CD4-positive, alpha-beta T cell treated with Interleukin-6 at 100 ng/mL for 8 hours (primary cell): ENCODE results near the gene PXYLP1.

ENCODE experiments used
- DNase-seq: peaks from one replicate; pipeline ENCODE4 v3.0.0-alpha.2; 2020; ENCODE audit warnings: mixed read lengths, low spot score

Gene PXYLP1

DNA sequence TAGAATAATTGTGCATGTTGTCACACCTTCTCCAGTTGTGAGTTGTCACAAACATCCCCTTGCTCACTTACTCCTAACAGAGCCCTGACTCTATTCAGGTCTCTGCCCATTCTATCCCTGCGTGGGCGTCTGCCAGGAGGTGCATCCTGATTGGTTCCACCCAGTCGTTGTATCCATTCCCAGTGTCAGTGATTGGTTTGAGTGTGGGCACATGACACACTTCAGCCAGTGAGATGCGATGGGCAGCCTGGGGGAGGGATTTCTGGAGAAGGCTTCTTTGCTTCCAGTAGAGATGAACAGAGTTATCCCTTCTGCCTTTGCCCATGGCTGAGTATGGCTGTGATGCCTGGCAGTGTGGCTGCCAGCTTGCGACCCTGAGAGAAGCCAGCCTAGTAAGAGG is 18.7 kb downstream of the PXYLP1 start:
- DNase-seq: no peak

DNA sequence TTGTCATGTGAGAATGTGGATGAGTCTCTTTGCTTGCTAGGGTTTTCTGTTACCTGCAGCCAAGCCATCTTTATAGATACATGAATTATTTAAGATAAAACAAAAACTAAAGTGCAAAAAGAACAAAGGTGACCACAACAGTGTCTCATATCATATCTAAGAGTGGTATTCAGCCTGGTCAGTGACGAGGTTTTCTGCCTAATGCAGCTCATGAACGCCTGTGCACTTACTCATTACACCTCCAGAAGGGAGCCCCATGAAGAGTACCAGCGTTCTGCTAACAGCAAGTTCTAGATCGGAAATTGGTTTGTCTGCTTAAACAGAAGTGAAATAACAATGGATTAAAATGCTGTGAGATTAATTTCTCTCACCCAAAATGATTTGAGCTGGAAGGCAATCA is 19.2 kb downstream of the PXYLP1 start:
- DNase-seq: no peak

DNA sequence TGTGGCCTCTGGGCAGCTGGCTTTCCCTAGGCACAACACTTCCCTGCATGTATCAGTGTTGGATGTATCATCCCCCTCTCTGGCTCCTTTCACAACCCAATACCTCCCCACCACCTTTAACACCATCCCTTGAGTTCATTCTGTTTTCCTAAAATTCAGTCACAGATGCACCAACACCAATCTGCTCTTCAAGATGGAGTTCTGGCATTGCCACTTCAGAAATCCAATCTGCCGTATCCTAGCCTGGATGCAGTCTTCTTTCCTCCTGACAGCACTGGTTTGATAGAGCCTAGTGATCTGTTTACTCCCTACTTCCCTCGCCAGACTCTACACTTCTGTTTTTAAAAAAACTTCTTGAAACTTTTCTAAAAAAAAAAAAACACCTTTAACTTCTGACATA is 21.7 kb downstream of the PXYLP1 start:
- no peak for DNase-seq

DNA sequence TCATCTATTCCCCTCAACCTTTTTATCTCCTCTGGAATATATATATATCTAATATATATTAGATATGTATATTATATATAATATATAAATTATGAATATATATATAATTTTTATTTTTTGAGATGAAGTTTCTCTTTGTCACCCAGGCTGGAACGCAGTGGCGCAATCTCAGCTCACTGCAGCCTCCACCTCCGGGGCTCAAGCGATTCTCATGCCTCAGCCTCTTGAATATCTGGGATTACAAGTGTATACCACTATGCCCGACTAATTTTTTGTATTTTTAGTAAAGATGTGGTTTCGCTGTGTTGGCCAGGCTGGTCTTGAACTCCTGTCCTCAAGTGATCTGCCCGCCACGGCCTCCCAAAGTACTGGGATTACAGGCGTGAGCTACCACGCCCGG is 22.2 kb downstream of the PXYLP1 start:
- no peak for DNase-seq

DNA sequence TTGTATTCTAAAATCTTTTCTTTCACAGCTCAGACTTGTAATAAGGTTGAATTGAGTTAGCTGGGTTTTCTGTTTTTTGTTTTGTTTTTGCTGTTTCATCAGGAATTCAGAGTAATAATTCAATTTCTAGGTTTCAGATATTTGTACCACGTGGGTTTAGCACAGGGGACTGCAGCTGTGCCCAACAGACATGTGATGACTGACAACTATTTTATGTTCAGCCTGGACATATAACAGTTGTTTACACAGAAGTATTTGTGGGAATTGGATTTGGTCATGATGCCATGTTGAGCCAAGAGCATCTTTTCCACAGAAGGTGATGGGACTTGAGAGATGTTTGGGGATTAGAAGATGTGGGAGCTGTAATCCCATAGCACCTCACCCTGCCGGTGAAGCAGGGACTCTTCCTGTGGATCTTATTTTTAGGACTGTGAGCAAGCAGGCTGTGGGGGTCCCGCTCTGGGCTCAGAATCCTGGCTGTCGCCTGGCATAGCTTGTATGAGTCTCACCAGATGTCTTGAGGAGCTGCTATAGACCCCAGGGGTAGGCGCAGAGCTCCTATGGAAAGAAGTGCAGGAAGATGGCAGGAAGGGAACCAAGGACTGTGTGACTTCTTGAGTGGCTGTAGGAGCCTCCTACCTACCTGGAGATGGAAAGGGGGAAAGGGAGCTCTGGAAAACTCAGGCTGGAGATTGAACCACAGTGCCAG is 23.7 kb downstream of the PXYLP1 start:
- no peak for DNase-seq

DNA sequence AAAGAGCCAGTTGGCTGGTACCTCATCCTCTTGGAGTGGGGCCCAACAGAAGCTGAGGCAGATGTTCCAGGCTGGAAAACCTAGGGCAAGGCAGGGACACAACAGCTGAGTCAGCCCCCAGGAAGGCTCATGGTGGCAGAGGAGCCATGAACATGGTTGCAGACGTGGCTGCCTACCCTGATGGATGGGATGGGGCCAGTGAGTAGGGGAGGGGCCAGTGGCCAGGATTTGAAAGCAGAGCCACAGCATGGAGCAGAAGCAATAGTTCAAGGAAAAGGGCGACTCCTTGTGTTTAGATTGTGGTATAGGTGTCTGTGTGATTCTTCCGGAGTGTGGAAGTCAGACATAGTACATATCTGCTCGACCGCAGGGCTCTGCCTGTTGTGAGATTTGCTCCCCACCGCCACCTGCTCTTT is 24.2 kb downstream of the PXYLP1 start:
- peak; percentile 71 for DNase-seq

DNA sequence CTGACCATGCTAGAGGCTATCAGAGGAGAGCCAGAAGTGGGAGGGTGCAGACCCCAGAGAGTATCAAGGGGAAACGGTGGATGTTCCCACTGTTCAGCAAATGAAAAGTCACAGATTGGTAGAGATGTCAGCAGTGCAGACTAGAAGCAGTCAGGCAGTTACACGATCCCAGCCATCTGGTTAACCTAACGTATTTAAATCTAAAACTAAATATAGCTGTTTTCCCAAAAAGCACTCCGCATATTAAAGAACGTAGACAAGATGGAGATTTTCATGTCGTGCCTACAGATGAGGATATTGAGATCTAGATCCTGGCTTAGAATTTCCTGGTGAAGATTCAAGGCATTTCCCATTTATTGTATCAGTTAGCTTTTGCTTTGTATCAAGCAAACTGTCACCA is 25.2 kb downstream of the PXYLP1 start:
- no peak for DNase-seq

DNA sequence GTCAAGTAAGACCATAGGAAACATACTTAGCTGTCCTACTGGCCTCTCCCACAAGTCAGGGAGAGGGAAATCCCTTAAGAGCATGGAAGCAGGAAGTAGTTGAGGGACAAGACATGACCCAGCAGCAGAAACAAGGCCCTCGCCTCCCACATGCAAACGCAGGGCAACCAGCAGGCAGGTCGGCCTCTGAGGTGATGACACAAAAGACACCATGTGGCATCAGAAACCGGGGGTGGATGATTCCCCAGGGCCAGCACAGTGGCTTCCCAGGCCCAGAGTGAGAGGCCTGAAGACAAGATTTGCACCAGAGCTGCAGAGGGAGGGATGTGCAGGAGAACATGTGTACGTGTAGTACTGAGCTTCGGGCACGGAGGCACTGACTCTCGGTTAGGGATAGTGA is 26.3 kb downstream of the PXYLP1 start:
- no peak for DNase-seq

DNA sequence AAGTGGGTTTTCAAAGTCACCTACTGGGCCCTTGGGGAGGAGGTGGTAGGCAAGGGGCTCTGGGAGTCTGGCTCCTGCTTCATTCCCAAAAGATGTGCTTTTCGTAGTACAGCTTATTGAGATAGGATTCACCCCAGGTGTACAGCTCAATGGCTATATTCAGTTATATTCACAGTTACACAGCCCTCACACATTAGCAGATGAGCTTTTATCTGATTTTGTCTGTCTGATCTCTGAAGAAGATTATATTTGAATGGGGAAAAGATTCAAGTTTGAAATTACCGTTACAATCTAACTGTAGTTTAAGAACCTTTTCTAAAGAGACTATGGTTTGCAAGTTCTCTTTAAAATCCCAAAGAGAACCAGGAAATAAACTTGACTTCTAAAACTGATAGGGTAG is 27.3 kb downstream of the PXYLP1 start:
- no peak for DNase-seq

DNA sequence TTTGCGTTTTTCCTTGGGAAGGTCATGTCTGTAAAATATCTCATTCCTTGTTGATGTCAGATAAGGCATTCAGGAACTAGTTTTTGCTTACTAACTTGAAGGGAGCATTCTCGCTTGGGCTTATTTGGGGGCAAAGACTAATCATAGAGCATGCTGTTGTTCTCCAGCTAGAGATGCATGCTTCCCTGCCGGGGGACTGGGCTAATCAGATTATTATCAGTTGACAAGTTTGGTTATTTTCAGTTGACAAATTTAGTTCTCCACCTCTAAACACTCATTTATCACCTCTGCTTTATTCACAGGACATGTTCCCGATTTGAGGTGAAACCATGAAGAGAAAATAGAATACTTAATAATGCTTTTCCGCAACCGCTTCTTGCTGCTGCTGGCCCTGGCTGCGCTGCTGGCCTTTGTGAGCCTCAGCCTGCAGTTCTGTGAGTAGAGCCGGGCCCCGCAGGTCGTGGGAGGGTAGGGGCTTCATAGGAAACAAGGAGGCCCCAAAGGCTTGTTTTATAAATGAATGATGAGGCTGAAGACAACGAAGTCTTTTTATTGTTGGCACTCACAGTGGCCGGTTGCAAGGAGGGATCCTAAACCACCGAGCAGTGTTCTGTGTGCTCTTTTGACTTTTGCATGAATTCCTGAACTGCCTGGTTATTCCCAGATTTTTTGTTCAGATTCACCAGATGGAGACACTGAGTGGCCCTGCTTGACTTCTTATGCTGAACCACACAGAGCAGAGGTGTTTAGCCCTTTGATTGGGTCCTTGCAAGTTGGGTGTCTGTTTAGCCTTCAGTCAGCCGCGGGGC is 28.4 kb downstream of the PXYLP1 start:
- no peak for DNase-seq

DNA sequence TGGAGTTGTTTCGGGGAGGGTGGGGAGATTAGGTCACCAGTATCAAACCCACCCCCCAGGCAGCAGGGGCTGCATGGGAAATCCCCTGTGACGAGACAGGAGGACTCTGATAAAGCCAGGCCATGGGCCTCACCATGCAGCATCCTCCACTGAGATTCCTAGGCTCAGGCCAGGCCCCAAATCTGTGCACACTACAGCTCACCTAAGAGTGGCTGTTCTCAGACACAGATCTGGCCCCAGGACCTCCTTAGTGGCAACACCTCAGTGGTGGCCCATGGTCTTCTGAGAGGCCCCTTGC is 29.0 kb downstream of the PXYLP1 start:
- DNase-seq: no peak

DNA sequence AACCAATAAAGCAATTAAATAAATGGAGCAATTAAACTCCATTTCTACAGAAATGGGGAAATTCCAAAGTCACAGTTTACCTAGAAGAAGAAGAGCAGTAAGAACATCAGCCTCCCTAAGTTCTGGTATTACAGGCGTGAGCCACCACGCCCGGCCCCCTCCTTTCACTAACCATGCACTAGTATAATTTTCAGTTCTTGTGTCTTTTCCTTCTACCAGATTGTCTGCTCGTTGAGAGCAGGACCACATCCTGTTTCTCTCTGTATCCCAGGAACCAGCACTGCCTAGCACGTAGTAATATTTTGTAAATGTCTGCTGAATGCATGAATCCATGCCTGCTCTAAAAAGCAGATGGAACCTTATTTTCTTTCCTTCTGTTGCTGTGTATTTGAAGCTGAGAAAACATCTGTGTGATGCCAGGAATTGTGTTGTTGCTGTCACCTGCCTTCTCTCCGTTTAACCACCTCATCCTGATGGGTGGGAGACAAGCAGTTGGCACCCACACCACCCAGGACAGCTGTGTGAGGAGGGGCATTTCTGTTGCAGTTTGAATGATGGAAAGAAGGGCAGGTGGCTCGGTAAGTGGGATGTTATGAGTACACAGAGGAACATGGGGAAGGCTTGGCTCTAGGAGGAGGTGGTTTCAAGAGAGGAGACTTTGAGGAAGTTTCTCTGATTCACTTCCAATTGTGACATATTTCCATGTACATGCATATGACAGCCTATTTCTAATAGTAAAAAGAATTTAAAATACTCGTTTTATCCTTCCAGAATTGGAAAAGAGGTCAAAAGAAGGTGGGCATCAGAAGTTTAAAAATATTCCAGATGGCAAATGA is 30.1 kb downstream of the PXYLP1 start:
- DNase-seq: no peak

DNA sequence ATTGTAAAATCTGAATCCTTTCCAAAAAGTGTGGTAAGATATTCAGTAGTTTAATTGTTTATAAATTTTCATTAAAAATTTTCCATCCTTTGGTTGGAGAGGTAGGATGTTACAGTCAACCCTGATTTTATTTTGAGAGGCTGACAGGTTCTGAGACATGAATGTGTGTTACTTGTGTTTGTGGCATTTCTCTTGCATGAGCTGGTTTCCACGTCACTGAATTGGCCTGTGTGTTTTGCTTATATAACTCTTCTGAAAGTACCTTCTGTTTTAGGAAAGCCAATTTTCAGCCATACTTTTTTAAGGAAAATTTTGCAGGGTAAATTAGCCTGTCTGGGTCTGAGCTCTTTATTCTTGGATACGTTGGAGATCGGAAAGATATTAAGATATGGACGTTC is 30.7 kb downstream of the PXYLP1 start:
- no peak for DNase-seq

DNA sequence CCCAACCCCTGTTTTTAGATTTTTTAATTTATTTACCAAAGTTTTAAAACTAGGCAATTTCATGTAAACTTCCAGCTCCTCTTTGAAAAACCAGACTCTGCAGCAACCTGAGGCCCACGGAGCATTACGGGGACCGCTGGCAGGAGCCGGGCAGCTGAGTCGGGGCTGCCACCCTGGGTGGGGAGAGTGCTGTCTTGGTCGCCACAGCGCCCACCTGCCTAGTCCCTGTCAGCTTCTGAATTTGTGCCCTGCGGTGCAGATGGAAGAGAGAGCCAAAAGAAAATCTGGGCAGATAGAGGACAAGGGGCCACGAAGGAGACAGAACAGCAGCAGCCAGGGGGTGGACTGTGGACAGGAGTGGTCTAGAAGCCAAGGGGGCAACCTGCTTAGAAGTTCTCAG is 34.6 kb downstream of the PXYLP1 start:
- no peak for DNase-seq

DNA sequence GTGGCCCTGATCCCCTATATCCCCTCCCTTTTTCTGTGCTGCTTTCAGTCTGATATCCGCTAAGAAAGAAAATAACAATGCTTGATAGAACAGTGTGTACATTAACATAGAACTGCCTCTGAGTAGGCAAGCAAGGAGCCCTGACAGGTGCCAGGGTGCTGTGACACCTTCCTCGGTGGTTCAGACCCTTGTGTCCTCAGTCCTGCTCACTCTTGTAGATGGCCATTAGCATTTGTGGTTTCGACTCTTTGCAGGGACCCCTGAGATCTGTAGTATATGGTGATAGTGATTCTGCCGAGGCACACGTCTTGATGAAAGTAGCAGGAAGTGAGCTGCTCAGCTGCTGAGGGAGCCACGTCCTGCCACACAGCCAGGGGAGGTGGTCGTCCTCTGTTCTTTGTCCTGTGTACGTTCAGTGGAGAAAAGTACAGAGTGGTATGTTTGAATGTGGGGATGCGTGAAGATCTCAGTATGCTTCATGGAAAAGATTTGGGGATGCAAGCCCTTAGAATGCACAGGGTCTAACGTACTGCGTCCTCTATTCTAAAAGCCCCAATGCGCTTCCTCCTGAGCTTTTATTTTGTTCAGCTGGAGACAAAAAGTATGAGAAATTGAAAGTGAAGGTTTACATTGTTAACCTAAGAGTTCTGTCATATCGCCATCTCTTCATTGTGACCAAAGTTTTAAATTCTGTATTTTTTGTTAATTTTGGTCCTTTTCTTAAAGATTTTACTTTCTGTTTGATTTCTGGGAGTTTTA is 35.4 kb downstream of the PXYLP1 start:
- peak; percentile 64 for DNase-seq

DNA sequence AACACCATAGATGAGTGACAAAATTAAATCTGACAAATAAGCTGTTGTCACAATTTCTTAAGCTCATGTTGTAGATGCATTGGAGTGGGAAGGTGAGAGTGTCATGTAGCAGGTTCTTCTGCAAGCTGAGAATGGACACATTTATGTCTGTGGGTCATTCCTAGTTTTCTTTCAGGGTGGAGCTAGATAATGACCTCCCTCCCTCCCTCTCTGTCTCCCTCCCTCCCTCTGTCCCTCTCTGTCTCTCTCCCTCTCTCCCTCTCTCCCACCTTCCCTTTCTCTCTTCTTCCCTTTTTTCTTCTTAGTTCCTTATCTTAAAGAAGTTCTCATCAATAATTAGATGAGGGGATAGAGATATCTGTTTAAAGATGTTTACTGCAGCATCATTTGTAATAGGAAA is 36.0 kb downstream of the PXYLP1 start:
- DNase-seq: no peak

DNA sequence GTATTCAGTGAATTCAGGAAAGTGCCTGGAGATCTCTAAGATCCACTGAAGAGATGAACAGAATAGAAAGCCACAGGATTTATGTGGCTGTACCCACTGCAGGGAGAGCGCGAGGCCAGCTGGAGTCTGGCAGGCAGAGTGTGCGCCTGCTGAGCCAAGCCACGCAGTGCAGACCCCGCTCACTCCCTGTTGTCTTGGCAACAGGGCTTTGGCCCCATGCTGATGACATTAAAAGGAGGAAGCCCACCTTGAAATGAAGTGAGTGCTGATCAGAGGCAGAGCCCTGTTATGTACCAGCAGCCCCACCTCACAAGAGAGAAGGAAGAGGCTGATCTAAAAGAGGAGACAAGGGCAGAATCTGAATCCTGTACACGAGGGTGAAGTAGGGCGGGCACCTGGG is 36.7 kb downstream of the PXYLP1 start:
- DNase-seq: no peak

DNA sequence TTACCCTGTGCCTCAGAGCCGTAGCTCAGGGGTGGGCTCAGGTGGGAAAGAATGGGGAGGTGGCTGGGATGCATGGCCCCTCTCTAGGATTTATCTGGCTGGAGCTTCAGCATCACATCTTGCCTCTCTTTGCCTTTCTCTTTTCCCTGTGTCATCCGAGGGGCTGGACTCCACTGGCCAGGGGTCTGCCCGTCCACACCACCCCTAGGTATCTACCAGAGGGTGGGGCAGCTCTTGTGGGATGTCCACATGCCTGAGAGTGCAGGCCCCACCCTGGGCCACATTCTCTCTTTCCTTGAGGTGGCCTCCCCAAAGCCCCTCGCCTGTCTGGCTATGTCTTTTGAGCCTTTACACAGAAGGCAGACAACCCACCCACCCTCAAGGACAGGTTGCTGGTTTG is 37.2 kb downstream of the PXYLP1 start:
- no peak for DNase-seq

DNA sequence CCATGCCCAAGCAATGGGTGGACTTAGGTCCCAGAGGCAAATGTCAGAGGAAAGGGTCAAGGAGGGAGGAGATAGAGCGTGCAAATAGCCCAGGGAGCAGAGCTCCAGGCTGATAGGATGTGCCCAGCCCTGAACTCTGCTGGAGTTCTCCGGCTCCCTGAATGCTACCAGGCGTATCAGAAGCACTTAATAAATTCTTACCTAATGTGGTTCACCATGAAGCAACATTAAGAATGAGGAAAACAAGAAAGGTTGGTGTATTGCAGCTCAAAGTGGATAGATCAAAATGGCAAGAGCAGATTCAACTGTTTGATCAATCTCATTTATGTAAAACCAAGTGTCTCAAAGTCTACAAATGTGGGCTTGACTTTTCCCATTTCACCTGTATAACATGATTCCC is 38.3 kb downstream of the PXYLP1 start:
- DNase-seq: no peak

DNA sequence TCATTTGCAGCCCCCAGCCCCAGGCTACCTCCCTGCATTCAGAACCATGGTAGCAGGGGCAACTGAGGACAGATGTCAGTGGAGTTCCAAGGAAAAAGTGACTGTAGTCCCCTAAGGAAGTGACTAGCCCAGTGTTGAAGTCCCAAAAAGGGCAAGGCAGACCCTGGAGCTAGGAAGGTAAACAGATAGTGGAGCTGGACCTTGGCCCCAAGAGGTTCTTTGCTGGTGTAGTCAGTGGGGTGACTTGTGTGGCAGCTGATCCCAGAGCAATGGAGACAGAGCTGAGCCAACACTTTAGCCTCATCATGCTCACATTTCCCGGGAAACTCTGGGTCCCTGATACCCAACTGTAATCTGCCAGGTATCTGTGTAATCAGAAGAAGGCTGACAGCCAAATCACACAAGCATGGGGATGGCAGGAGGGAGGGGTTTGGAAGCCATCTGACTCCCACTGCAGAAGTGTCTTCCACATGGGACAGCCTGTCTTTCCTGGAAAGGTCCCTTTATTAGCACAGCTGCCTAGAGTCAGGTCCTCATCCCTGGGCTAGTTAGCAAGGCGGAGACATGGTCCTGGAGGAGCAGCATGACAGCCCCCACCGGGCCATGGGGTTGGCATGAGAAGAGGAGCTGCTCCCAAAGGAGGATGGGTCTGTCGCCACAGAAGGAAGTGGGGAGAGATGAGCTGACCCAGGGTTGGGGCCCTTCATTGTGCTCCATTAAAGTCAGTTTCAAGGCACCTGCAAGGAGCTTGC is 39.8 kb downstream of the PXYLP1 start:
- DNase-seq: no peak

DNA sequence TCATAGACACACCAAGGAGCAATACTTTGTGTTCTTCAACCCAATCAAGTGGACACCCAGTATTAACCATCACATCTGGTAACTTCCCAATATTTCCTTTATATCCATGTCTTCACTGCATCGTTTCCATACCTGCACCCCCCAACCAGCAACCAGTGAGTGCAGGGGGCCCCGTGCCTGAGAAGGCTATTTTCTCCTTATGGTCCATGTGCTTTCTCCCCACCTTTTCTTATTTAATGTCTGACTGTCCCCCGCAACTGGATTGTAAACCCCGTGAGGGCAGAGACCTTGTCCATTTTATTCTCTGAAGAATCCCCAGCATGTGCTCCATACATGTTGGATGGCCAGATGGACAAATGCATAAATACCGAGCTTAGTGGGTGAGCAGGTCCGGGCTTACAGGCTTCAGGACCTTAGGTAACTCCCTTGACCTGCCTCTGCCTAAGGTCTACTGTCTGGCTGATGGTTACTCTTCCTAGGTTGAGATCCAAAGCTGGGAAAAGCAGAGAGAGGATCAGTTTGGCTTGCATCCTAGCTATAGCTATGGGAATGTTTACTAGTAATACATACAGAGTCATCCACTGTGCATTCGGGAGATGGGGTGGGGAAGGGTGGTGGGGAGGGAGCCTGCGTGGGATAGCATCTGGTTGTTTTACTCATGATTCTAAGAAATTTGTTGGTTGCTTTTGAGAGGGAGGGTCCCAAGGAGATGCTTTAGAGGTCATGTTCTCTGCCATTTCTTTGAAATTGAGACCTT is 41.5 kb downstream of the PXYLP1 start:
- DNase-seq: no peak
